ENCODE measurements around the gene ANO1.

The ANO1 gene

GRCh38 chr11:70118642-70119041, 40.5 kb downstream of the ANO1 start:
- no peak for TF ChIP-seq SNAI2 (CRISPR knock-in tag; IDR thresholded peaks at IDR 0.05)
- no peak for TF ChIP-seq ZFP3 (CRISPR knock-in tag; IDR thresholded peaks at IDR 0.05)
- TF ChIP-seq BACH2 (CRISPR knock-in tag; IDR thresholded peaks at IDR 0.05; ENCODE audit: borderline replicate concordance) = no peak
- no peak for TF ChIP-seq CSRNP3 (CRISPR knock-in tag; IDR thresholded peaks at IDR 0.05)
- no peak for TF ChIP-seq ZNF565 (CRISPR knock-in tag; conservative IDR thresholded peaks at IDR 0.05; ENCODE audit: low read depth)
- TF ChIP-seq ISL1 (CRISPR knock-in tag; IDR thresholded peaks at IDR 0.05) = no peak
- no peak for TF ChIP-seq PPARA (CRISPR knock-in tag; IDR thresholded peaks at IDR 0.05; ENCODE audit: borderline replicate concordance)
- TF ChIP-seq ZNF8 (CRISPR knock-in tag; IDR thresholded peaks at IDR 0.05) = no peak
- TF ChIP-seq RARB (CRISPR knock-in tag; IDR thresholded peaks at IDR 0.05) = no peak
- TF ChIP-seq ZC3H10 (CRISPR knock-in tag; IDR thresholded peaks at IDR 0.05) = no peak
- no peak for TF ChIP-seq OSR1 (CRISPR knock-in tag; IDR thresholded peaks at IDR 0.05)
- no peak for TF ChIP-seq TOX (CRISPR knock-in tag; IDR thresholded peaks at IDR 0.05; ENCODE audit: borderline replicate concordance)
- TF ChIP-seq ESRRG (CRISPR knock-in tag; IDR thresholded peaks at IDR 0.05) = no peak
- no peak for ATAC-seq

GRCh38 chr11:70119502-70119901, 41.4 kb downstream of the ANO1 start:
- TF ChIP-seq ZC3H10 (CRISPR knock-in tag; IDR thresholded peaks at IDR 0.05) = no peak
- TF ChIP-seq SNAI2 (CRISPR knock-in tag; IDR thresholded peaks at IDR 0.05) = no peak
- TF ChIP-seq TOX (CRISPR knock-in tag; IDR thresholded peaks at IDR 0.05; ENCODE audit: borderline replicate concordance) = no peak
- no peak for TF ChIP-seq GLIS3 (CRISPR knock-in tag; IDR thresholded peaks at IDR 0.05)
- no peak for TF ChIP-seq CSDC2 (CRISPR knock-in tag; IDR thresholded peaks at IDR 0.05)
- TF ChIP-seq CSRNP3 (CRISPR knock-in tag; IDR thresholded peaks at IDR 0.05) = no peak
- TF ChIP-seq PPARA (CRISPR knock-in tag; IDR thresholded peaks at IDR 0.05; ENCODE audit: borderline replicate concordance) = no peak
- no peak for TF ChIP-seq PATZ1 (CRISPR knock-in tag; IDR thresholded peaks at IDR 0.05; ENCODE audit: borderline replicate concordance)
- TF ChIP-seq OSR1 (CRISPR knock-in tag; IDR thresholded peaks at IDR 0.05) = no peak
- TF ChIP-seq ZNF565 (CRISPR knock-in tag; conservative IDR thresholded peaks at IDR 0.05; ENCODE audit: low read depth) = no peak
- ATAC-seq = no peak

- no peak for ATAC-seq
- no peak for TF ChIP-seq POU6F1 (CRISPR knock-in tag; IDR thresholded peaks at IDR 0.05; ENCODE audit: borderline replicate concordance, low read depth)
Observed at GRCh38 chr11:70120674-70121073, 42.6 kb downstream of the ANO1 start.

- ATAC-seq = no peak; the same call in 2 of the 3 replicates
- TF ChIP-seq ZFP3 (CRISPR knock-in tag; IDR thresholded peaks at IDR 0.05) = no peak
- TF ChIP-seq PATZ1 (CRISPR knock-in tag; IDR thresholded peaks at IDR 0.05; ENCODE audit: borderline replicate concordance) = no peak
- TF ChIP-seq BACH2 (CRISPR knock-in tag; IDR thresholded peaks at IDR 0.05; ENCODE audit: borderline replicate concordance) = no peak
- TF ChIP-seq OSR1 (CRISPR knock-in tag; IDR thresholded peaks at IDR 0.05) = no peak
- TF ChIP-seq SNAI2 (CRISPR knock-in tag; IDR thresholded peaks at IDR 0.05) = no peak
- TF ChIP-seq TCF4 (CRISPR knock-in tag; IDR thresholded peaks at IDR 0.05; ENCODE audit: borderline replicate concordance) = no peak
- no peak for TF ChIP-seq GLIS3 (CRISPR knock-in tag; IDR thresholded peaks at IDR 0.05)
- no peak for TF ChIP-seq ISL1 (CRISPR knock-in tag; IDR thresholded peaks at IDR 0.05)
Observed at GRCh38 chr11:70122490-70123198, 44.5 kb downstream of the ANO1 start.

Measured in SK-N-SH treated with all-trans-retinoic acid at 6 μM for 48 hours (cell line).